HepG2 (cell line): ENCODE data around the gene AFAP1L2. TPM values are rescaled to one million over a fixed set of nuclear protein-coding genes. Genes with fewer than 3 reads are reported as not detected.

ENCODE experiments used
- ATAC-seq: fragments of 200-7000 bp; cut with Tn5 transposase; 3 replicates; pipeline ENCODE4 v1.9.1; 2020; ENCODE audit warnings: mild to moderate bottlenecking, moderate library complexity
- BruUV-seq: library from RNA; stranded (reverse); fragments of 400-500 nt; replicated peaks from 2 replicates; lab custom pipeline; 2021; lab: Mats Ljungman, UMichigan
- CTCF ChIA-PET: fragments of 300-600 bp; formaldehyde crosslinking; extraction: SDS; loops from one replicate; lab custom pipeline; 2021; ENCODE audit warnings: low total read pairs, inconsistent platforms, low intra/inter-chr PET ratio; lab: Yijun Ruan, JAX
- POLR2A ChIA-PET: fragments of 350-600 bp; sonication (Branson Sonifier 250); formaldehyde crosslinking; loops from one replicate; lab custom pipeline; 2020; ENCODE audit warnings: antibody characterized with exemption, inconsistent platforms; lab: Yijun Ruan, JAX
- DNase-seq: peaks from one replicate; pipeline ENCODE4 v3.0.0-alpha.2; 2015; ENCODE audit warnings: low spot score
- FAIRE-seq: peaks from 3 replicates; lab custom pipeline; 2011; peaks lifted over from hg19 to GRCh38; lab: Jason Lieb, UNC
- H2AFZ ChIP-seq: one replicate; pipeline ENCODE4 v1.6.1; 2011; ENCODE audit warnings: low read length, inconsistent platforms
- H3K27ac ChIP-seq: fragments of 300-600 bp; 3 replicates; pipeline ENCODE4 v1.8.0; 2011; ENCODE audit warnings: mixed run types, mild to moderate bottlenecking, mixed read lengths, low read length, inconsistent platforms; ENCODE audit not compliant: insufficient read depth; ENCODE audit errors: extremely low read length
- H3K27me3 ChIP-seq, 2 experiments: fragments of 200-600 bp in 1 of 2; 2 replicates in 1 of 2; 3 replicates in 1 of 2; pipeline versions ENCODE4 v1.6.0 to v1.8.0; 2011; ENCODE audit warnings: low read length in 2 of 2, mild to moderate bottlenecking in 2 of 2, moderate library complexity in 2 of 2, inconsistent platforms in 1 of 2; ENCODE audit not compliant: insufficient read depth in 2 of 2, control insufficient read depth in 1 of 2
- H3K36me3 ChIP-seq, 2 experiments: fragments of 200-600 bp in 1 of 2; replicated peaks in 1 of 2; 2 replicates in 1 of 2; 3 replicates in 1 of 2; pipeline versions ENCODE4 v1.5.1 to v1.8.0; 2011; ENCODE audit warnings: low read length in 2 of 2, inconsistent platforms in 1 of 2; ENCODE audit not compliant: insufficient read depth in 2 of 2, control insufficient read depth in 1 of 2
- H3K4me1 ChIP-seq: 2 replicates; pipeline ENCODE4 v1.5.1; 2012; ENCODE audit warnings: low read length, inconsistent platforms; ENCODE audit not compliant: insufficient read depth
- H3K4me2 ChIP-seq: 2 replicates; pipeline ENCODE4 v1.6.0; 2011; ENCODE audit warnings: low read depth, low read length, inconsistent platforms
- H3K4me3 ChIP-seq, 3 experiments: fragments of 200-600 bp in 1 of 3; sonication (generic), shearing (Covaris generic) in 1 of 3; replicated peaks in 1 of 3; 2 replicates each; pipeline ENCODE4 v1.5.1; 2011 to 2016; ENCODE audit warnings: low read length in 3 of 3, inconsistent platforms in 2 of 3, low read depth in 2 of 3, mild to moderate bottlenecking in 2 of 3, control low read depth in 1 of 3, mixed read lengths in 1 of 3; ENCODE audit not compliant: insufficient read depth in 1 of 3
- H3K79me2 ChIP-seq: one replicate; pipeline ENCODE4 v1.6.1; 2011; ENCODE audit warnings: low read length, inconsistent platforms; ENCODE audit not compliant: insufficient read depth
- H3K9ac ChIP-seq: 2 replicates; pipeline ENCODE4 v1.6.0; 2011; ENCODE audit warnings: mild to moderate bottlenecking, low read depth, low read length, inconsistent platforms; ENCODE audit not compliant: insufficient read depth
- H3K9me3 ChIP-seq: 2 replicates; pipeline ENCODE4 v1.5.1; 2012; ENCODE audit warnings: mild to moderate bottlenecking, low read length
- H4K20me1 ChIP-seq: 2 replicates; pipeline ENCODE4 v1.6.0; 2011; ENCODE audit warnings: inconsistent platforms, mild to moderate bottlenecking, low read length, moderate library complexity; ENCODE audit not compliant: insufficient read depth
- ATF6 ChIP-seq: sonication (generic); formaldehyde crosslinking; conservative IDR thresholded peaks from 2 replicates; pipeline ENCODE4 v1.4.0; 2020; ENCODE audit warnings: missing genetic modification reagents
- BATF2 ChIP-seq: sonication (generic); formaldehyde crosslinking; IDR thresholded peaks from 2 replicates; pipeline ENCODE4 v1.8.0; 2022; ENCODE audit warnings: mild to moderate bottlenecking, missing genetic modification reagents, moderate library complexity
- BRD4 ChIP-seq: sonication (generic); formaldehyde crosslinking; IDR thresholded peaks from 2 replicates; pipeline ENCODE4 v1.4.0; 2020; ENCODE audit warnings: missing genetic modification reagents
- PHF5A ChIP-seq: IDR thresholded peaks from one replicate; pipeline ENCODE4 v1.6.1; 2018; ENCODE audit warnings: low read depth, missing genetic modification reagents; ENCODE audit not compliant: unreplicated experiment
- ZBTB4 ChIP-seq: sonication (generic); formaldehyde crosslinking; IDR thresholded peaks from 2 replicates; pipeline ENCODE4 v1.4.0; 2020; ENCODE audit warnings: missing genetic modification reagents, mild to moderate bottlenecking, borderline replicate concordance
- ZC3H13 ChIP-seq: sonication (generic); formaldehyde crosslinking; IDR thresholded peaks from 2 replicates; pipeline ENCODE4 v1.8.1; 2023; ENCODE audit warnings: mild to moderate bottlenecking, missing genetic modification reagents, moderate library complexity
- ZNF281 ChIP-seq: sonication (generic); formaldehyde crosslinking; IDR thresholded peaks from 2 replicates; pipeline ENCODE4 v1.4.0; 2020; ENCODE audit warnings: missing genetic modification reagents, borderline replicate concordance
- ZNF367 ChIP-seq: sonication (generic); formaldehyde crosslinking; IDR thresholded peaks from 2 replicates; pipeline ENCODE4 v1.4.0; 2020; ENCODE audit warnings: missing genetic modification reagents, borderline replicate concordance
- ZNF570 ChIP-seq: sonication (generic); formaldehyde crosslinking; IDR thresholded peaks from 2 replicates; pipeline ENCODE4 v1.4.0; 2020; ENCODE audit warnings: mild to moderate bottlenecking, missing genetic modification reagents, borderline replicate concordance
- ZNF572 ChIP-seq: sonication (generic); formaldehyde crosslinking; IDR thresholded peaks from 2 replicates; pipeline ENCODE4 v1.5.1; 2020; ENCODE audit warnings: mild to moderate bottlenecking, missing genetic modification reagents
- ZSCAN20 ChIP-seq: sonication (generic); formaldehyde crosslinking; IDR thresholded peaks from 2 replicates; pipeline ENCODE4 v1.4.0; 2020; ENCODE audit warnings: missing genetic modification reagents, mild to moderate bottlenecking, borderline replicate concordance
- ZSCAN22 ChIP-seq: sonication (generic); formaldehyde crosslinking; IDR thresholded peaks from 2 replicates; pipeline ENCODE4 v1.4.0; 2020; ENCODE audit warnings: mild to moderate bottlenecking, missing genetic modification reagents
- ZSCAN25 ChIP-seq: sonication (generic); formaldehyde crosslinking; IDR thresholded peaks from 2 replicates; pipeline ENCODE4 v1.8.0; 2022; ENCODE audit warnings: mild to moderate bottlenecking, missing genetic modification reagents
- WGBS: methylation state at CpG from one replicate; pipeline ENCODE4 v1.1.6; 2017; ENCODE audit warnings: low lambda C conversion rate; 5-methylcytosine and 5-hydroxymethylcytosine counted together
- in situ Hi-C: cut with HindIII; loops from 2 replicates; pipeline ENCODE4 v1.10.0; 2017; ENCODE audit warnings: low pct_unique_long_range_greater_than_20kb; ENCODE audit not compliant: extremely low pct_ligation_motif_present
- intact Hi-C: fragments of 100-400 bp; cut with micrococcal nuclease; formaldehyde crosslinking; loops from one replicate; pipeline ENCODE4 v1.10.0; 2022; ENCODE audit not compliant: unreplicated experiment
- polyA plus RNA-seq, 8 experiments: library from polyadenylated mRNA; depleted of rRNA in 3 of 8; stranded (reverse) in 7 of 8; unstranded in 1 of 8; fragments of >200 nt; fragmentation: Illumina TruSeq in 4 of 8; extraction: Trizol in 4 of 8; gene quantifications; 2 replicates each; pipeline versions ENCODE4 v1.2.1 to v1.2.3, GENCODE V29; 2011 to 2016; ENCODE audit warnings: low read depth in 4 of 8, missing spikeins in 1 of 8, mixed read lengths in 1 of 8; ENCODE audit not compliant: insufficient read depth in 1 of 8
- total RNA-seq, 5 experiments: library from RNA; depleted of rRNA; stranded (reverse); fragments of >200 nt; fragmentation: Illumina TruSeq; extraction: Trizol; gene quantifications; 2 replicates each; pipeline ENCODE4 v1.2.3, GENCODE V29; 2016; ENCODE audit warnings: low read depth in 1 of 5

Gene AFAP1L2
- total and polyA plus RNA-seq, 2 of the 13 experiments (the other 11 are each of a cell fraction or from before 2014, with no cell fraction given): not detected

- H3K9me3 ChIP-seq: no peaks in the 10 kb centered on the region
- in situ Hi-C loops (no loop called here), intact Hi-C loops (no loop called here)
- H3K4me2 ChIP-seq: no peak overlapping the region
- FAIRE-seq (no peak), DNase-seq (no peak), ATAC-seq (no peak)
- ChIA-PET CTCF (no interaction called here), POLR2A (no interaction called here)
- no peak overlapping the region for H3K4me3 ChIP-seq
- H3K79me2 ChIP-seq: no peaks in the 10 kb centered on the region
- H3K36me3 ChIP-seq: no peaks in the 10 kb centered on the region
- no TSS peak for BruUV-seq
- no peak overlapping the region for H3K9ac ChIP-seq
- H4K20me1 ChIP-seq: no peaks in the 10 kb centered on the region
- no peaks in the 10 kb centered on the region for H3K4me1 ChIP-seq
- H3K27ac ChIP-seq: no peak overlapping the region
- peaks cover 2 to 25% of the 10 kb centered on the region in 2 experiments; a peak in 3 of 5 replicates for H3K27me3 ChIP-seq
- WGBS: 46% methylated on average over 2 of the region's 2 CpGs
- H2AFZ ChIP-seq: no peak overlapping the region
- no peak for TF ChIP-seq ZNF570 (CRISPR knock-in tag)
- TF ChIP-seq ZSCAN22: no peak
- TF ChIP-seq ATF6: no peak
- no peak for TF ChIP-seq ZC3H13 (CRISPR knock-in tag)
- TF ChIP-seq ZNF281 (CRISPR knock-in tag): no peak
- TF ChIP-seq BRD4 (CRISPR knock-in tag): no peak
- TF ChIP-seq ZNF367 (CRISPR knock-in tag): no peak
- no peak for TF ChIP-seq ZSCAN20 (CRISPR knock-in tag)
- no peak for TF ChIP-seq ZNF572 (CRISPR knock-in tag)
- TF ChIP-seq ZBTB4 (CRISPR knock-in tag): no peak
- TF ChIP-seq BATF2: no peak
- TF ChIP-seq ZSCAN25 (CRISPR knock-in tag): no peak
- TF ChIP-seq PHF5A (CRISPR knock-in tag): no peak
These were observed 56.5 kb downstream of the AFAP1L2 start for GRCh38 chr10:114347791-114348190.
